Measurements from ENCODE around the gene SESN2.

DNA sequence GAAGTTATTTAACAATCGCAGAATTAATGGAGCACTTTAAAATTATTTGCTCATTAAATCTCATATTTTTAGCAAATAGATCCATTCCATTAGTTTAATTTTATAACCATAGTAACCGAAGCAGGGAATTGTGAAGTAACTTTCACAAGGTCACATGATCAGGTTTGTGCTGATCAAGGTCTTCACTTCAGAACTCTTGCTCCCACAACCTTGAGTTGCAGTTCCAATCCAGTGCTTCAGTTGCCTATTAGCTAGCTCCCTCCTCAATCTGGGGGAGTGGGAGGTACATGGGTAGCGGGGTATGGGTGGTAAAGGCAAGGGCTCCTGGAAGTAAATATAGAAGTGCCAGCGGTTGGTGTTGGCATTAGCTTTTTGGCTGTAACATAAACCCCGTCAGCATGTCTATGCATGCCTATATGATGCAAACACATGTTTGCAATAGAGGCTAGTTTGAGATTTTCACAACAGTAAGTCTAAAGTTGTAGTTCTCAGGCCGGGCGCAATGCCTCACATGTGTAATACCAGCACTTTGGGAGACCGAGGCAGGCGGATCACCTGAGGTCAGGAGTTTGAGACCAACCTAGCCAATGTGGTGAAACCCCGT is 17.6 kb upstream of the SESN2 start:
- no peak for TF ChIP-seq CTCF (IDR thresholded peaks at IDR 0.05)
- no peak for TF ChIP-seq POLR2A (IDR thresholded peaks at IDR 0.05)
